Activated T-helper 1 cell treated with Interleukin-2 at 50 U/mL for 16 hours (primary cell): ENCODE results near the gene HAUS2.
"Not testable (repeated sequence)": the region's sequence is repeated elsewhere in the genome, so short reads cannot be mapped to it uniquely, and the experiment has no call there.

Experiments
- DNase-seq: peaks from one replicate; pipeline ENCODE4 v3.0.0-alpha.2; 2020; ENCODE audit warnings: low read depth

HAUS2 gene

GRCh38 chr15:42548249-42549031, at the start of gene HAUS2, which contains the start of gene LRRC57:
HAUS2 (plus strand) TSS chr15:42548838; CDS start chr15:42548873, 35 bp downstream.
LRRC57 (minus strand) TSS chr15:42548793; CDS start chr15:42548434, 359 bp downstream.
- peak; percentile 80 for DNase-seq

- DNase-seq: no peak
These were observed 48.6 kb upstream of the HAUS2 start for GRCh38 chr15:42499858-42500609.

GRCh38 chr15:42502477-42502876, 46.2 kb upstream of the HAUS2 start:
- no peak for DNase-seq

- no peak for DNase-seq
These were observed 44.8 kb upstream of the HAUS2 start for GRCh38 chr15:42503825-42504224.

GRCh38 chr15:42504631-42505030, 44.0 kb upstream of the HAUS2 start:
- no peak for DNase-seq

- DNase-seq: no peak
These were observed 41.1 kb upstream of the HAUS2 start for GRCh38 chr15:42507514-42507913.

- DNase-seq: no peak
These were observed 40.4 kb upstream of the HAUS2 start for GRCh38 chr15:42508263-42508690.

GRCh38 chr15:42510258-42511006, 38.2 kb upstream of the HAUS2 start:
- DNase-seq: no peak

GRCh38 chr15:42511007-42511391, 37.6 kb upstream of the HAUS2 start:
- no peak for DNase-seq

- no peak for DNase-seq
These were observed 25.3 kb upstream of the HAUS2 start for GRCh38 chr15:42523331-42523730.

GRCh38 chr15:42528970-42529369, 19.7 kb upstream of the HAUS2 start:
- no peak for DNase-seq

- no peak for DNase-seq
These were observed 15.4 kb upstream of the HAUS2 start for GRCh38 chr15:42533246-42533645.

- no peak for DNase-seq
These were observed 3.6 kb upstream of the HAUS2 start for GRCh38 chr15:42544853-42545629.

GRCh38 chr15:42547918-42548248, 755 bp upstream of the HAUS2 start:
- no peak for DNase-seq

- DNase-seq: no peak
These were observed 424 bp downstream of the HAUS2 start for GRCh38 chr15:42549032-42549491.

GRCh38 chr15:42549741-42550392, 1.2 kb downstream of the HAUS2 start:
- no peak for DNase-seq

GRCh38 chr15:42553554-42553953, 4.9 kb downstream of the HAUS2 start:
- no peak for DNase-seq

- not testable (repeated sequence) for DNase-seq
These were observed 8.0 kb downstream of the HAUS2 start for GRCh38 chr15:42556550-42557207.

- no peak for DNase-seq
These were observed 10.1 kb downstream of the HAUS2 start for GRCh38 chr15:42558739-42559138.

GRCh38 chr15:42575188-42576039, 26.8 kb downstream of the HAUS2 start, which contains the start of gene STARD9:
STARD9 (plus strand) TSS chr15:42575606; CDS start chr15:42575716, 110 bp downstream.
- peak; percentile 90 for DNase-seq
